ENCODE results near the gene PIP4K2B. TPM values are rescaled to one million over a fixed set of nuclear protein-coding genes. Genes with fewer than 3 reads are reported as not detected.
A peak's percentile ranks its signal among the peaks of the same experiment; 100 is the strongest.

The PIP4K2B gene
- total and polyA plus RNA-seq, 2 experiments from 2014 or later = 11.1 to 39.3 TPM

GRCh38 chr17:38730526-38731379 lies 68.6 kb downstream of the PIP4K2B start:
- H3K4me1 ChIP-seq (ENCODE audit: insufficient read depth) = peaks cover 23% of the 10 kb centered on the region
- WGBS (ENCODE audit: low lambda C conversion rate, missing lambda C conversion rate) = 22% methylated on average over 27 of the region's 27 CpGs
- TF ChIP-seq EZH2 (IDR thresholded peaks at IDR 0.05; ENCODE audit: borderline replicate concordance) = no peak
- TF ChIP-seq CTCF (IDR thresholded peaks at IDR 0.05; ENCODE audit: poor library complexity) = no peak
- no peak for TF ChIP-seq EZH2phosphoT487 (IDR thresholded peaks at IDR 0.05; ENCODE audit: low read depth, severe bottlenecking, unreplicated experiment)

GRCh38 chr17:38729886-38730525 lies 69.3 kb downstream of the PIP4K2B start, which contains the start of gene CISD3:
Gene CISD3, plus strand, starts transcription at chr17:38730341. Its CDS starts 18 bp downstream, at chr17:38730359.
- Histone ChIP-seq H3K4me1 (ENCODE audit: insufficient read depth) (peaks cover 23% of the 10 kb centered on the region), H3K27ac (peak within 1 kb of the TSS; percentile 95), H2AFZ (peak within 1 kb of the TSS; percentile 77), H3K79me2 (peaks cover 7% of the 10 kb centered on the region), H3K36me3 (replicated peaks; ENCODE audit: insufficient read depth, low read depth) (no peaks in the 10 kb centered on the region), H3K4me2 (peak within 1 kb of the TSS; percentile 97), H4K20me1 (ENCODE audit: insufficient read depth, poor library complexity, severe bottlenecking) (peaks cover 10% of the 10 kb centered on the region), H3K9me3 (ENCODE audit: low read depth) (no peaks in the 10 kb centered on the region), H3K4me3 (peak within 1 kb of the TSS; percentile 88), H3K27me3 (no peaks in the 10 kb centered on the region), H3K9me2 (replicated peaks; ENCODE audit: insufficient read depth) (no peaks in the 10 kb centered on the region)
- TF ChIP-seq EZH2phosphoT487 (IDR thresholded peaks at IDR 0.05; ENCODE audit: low read depth, severe bottlenecking, unreplicated experiment) (no peak), CTCF (IDR thresholded peaks at IDR 0.05; ENCODE audit: poor library complexity) (peak; percentile 58)
- peak; percentile 96 for DNase-seq (ENCODE audit: low spot score)
- 2% methylated on average over 43 of the region's 92 CpGs for WGBS (ENCODE audit: low lambda C conversion rate, missing lambda C conversion rate)

More at GRCh38 chr17:38730526-38731379, 68.6 kb downstream of the PIP4K2B start:
- H3K4me3 ChIP-seq = peak overlapping the region; percentile 88
- peak; percentile 87 for DNase-seq (ENCODE audit: low spot score)
- H3K9me3 ChIP-seq (ENCODE audit: low read depth) = no peaks in the 10 kb centered on the region
- H3K27me3 ChIP-seq = no peaks in the 10 kb centered on the region
- peak overlapping the region; percentile 94 for H3K4me2 ChIP-seq
- no peaks in the 10 kb centered on the region for H3K36me3 ChIP-seq (replicated peaks; ENCODE audit: insufficient read depth, low read depth)
- peak overlapping the region; percentile 95 for H3K27ac ChIP-seq
- no peaks in the 10 kb centered on the region for H3K9me2 ChIP-seq (replicated peaks; ENCODE audit: insufficient read depth)
- peaks cover 7% of the 10 kb centered on the region for H3K79me2 ChIP-seq
- peaks cover 14% of the 10 kb centered on the region for H4K20me1 ChIP-seq (ENCODE audit: insufficient read depth, poor library complexity, severe bottlenecking)
- peak overlapping the region; percentile 77 for H2AFZ ChIP-seq

GRCh38 chr17:38729368-38729885 lies 69.9 kb downstream of the PIP4K2B start:
- H3K4me1 ChIP-seq (ENCODE audit: insufficient read depth) = peaks cover 23% of the 10 kb centered on the region
- peak overlapping the region; percentile 97 for H3K4me2 ChIP-seq
- TF ChIP-seq EZH2phosphoT487 (IDR thresholded peaks at IDR 0.05; ENCODE audit: low read depth, severe bottlenecking, unreplicated experiment) (no peak), EZH2 (IDR thresholded peaks at IDR 0.05; ENCODE audit: borderline replicate concordance) (no peak), CTCF (IDR thresholded peaks at IDR 0.05; ENCODE audit: poor library complexity) (no peak)
- no peak for DNase-seq (ENCODE audit: low spot score)
- H3K9me3 ChIP-seq (ENCODE audit: low read depth) = no peaks in the 10 kb centered on the region
- no peaks in the 10 kb centered on the region for H3K27me3 ChIP-seq
- peaks cover 7% of the 10 kb centered on the region for H3K79me2 ChIP-seq
- 40% methylated on average over 14 of the region's 14 CpGs for WGBS (ENCODE audit: low lambda C conversion rate, missing lambda C conversion rate)
- H3K4me3 ChIP-seq = peak overlapping the region; percentile 29
- H2AFZ ChIP-seq = peak overlapping the region; percentile 69
- no peaks in the 10 kb centered on the region for H3K9me2 ChIP-seq (replicated peaks; ENCODE audit: insufficient read depth)
- H3K36me3 ChIP-seq (replicated peaks; ENCODE audit: insufficient read depth, low read depth) = no peaks in the 10 kb centered on the region
- H3K27ac ChIP-seq = peak overlapping the region; percentile 75
- peaks cover 5% of the 10 kb centered on the region for H4K20me1 ChIP-seq (ENCODE audit: insufficient read depth, poor library complexity, severe bottlenecking)
